Neural progenitor cell (in vitro differentiated cells): Measurements from ENCODE around the gene SH3GL3. TPM values are rescaled to one million over a fixed set of nuclear protein-coding genes. Genes with fewer than 3 reads are reported as not detected.
A peak's percentile ranks its signal among the peaks of the same experiment; 100 is the strongest.

Source experiments
- DNase-seq: peaks from one replicate; pipeline ENCODE4 v3.0.0-alpha.2; 2016; ENCODE audit warnings: low spot score
- H2AFZ ChIP-seq: fragments of 200-600 bp; sonication (generic); replicated peaks from 2 replicates; pipeline ENCODE4 v1.6.1; 2016; ENCODE audit warnings: antibody characterized with exemption
- H3F3A ChIP-seq: fragments of 200-600 bp; sonication (generic); 2 replicates; pipeline ENCODE4 v1.6.1; 2016; ENCODE audit warnings: antibody characterized with exemption, low read depth
- H3K27ac ChIP-seq: fragments of 200-600 bp; sonication (generic); 2 replicates; pipeline ENCODE4 v1.5.1; 2016; ENCODE audit warnings: mild to moderate bottlenecking
- H3K27me3 ChIP-seq: fragments of 200-600 bp; sonication (generic); 2 replicates; pipeline ENCODE4 v1.6.1; 2016; ENCODE audit warnings: mild to moderate bottlenecking, moderate library complexity
- H3K36me3 ChIP-seq: fragments of 200-600 bp; sonication (generic); 2 replicates; pipeline ENCODE4 v1.5.1; 2016
- H3K4me1 ChIP-seq: fragments of 200-600 bp; sonication (generic); 2 replicates; pipeline ENCODE4 v1.6.1; 2016; ENCODE audit warnings: mixed run types
- H3K4me2 ChIP-seq: fragments of 200-600 bp; sonication (generic); 2 replicates; pipeline ENCODE4 v1.6.1; 2016
- H3K4me3 ChIP-seq: fragments of 200-600 bp; sonication (generic); 2 replicates; pipeline ENCODE4 v1.5.1; 2016
- H3K79me2 ChIP-seq: fragments of 200-600 bp; sonication (generic); 2 replicates; pipeline ENCODE4 v1.6.1; 2016; ENCODE audit warnings: low read depth
- H3K9ac ChIP-seq: fragments of 200-600 bp; sonication (generic); 2 replicates; pipeline ENCODE4 v1.6.1; 2016
- H3K9me3 ChIP-seq: fragments of 200-600 bp; sonication (generic); 2 replicates; pipeline ENCODE4 v1.5.1; 2016; ENCODE audit warnings: low read depth
- H4K20me1 ChIP-seq: fragments of 200-600 bp; sonication (generic); 2 replicates; pipeline ENCODE4 v1.6.1; 2016; ENCODE audit warnings: low read depth
- H3K27ac Mint-ChIP-seq: 3 replicates; pipeline ENCODE4 v1.8.0; 2021; ENCODE audit warnings: mixed read lengths
- H3K27me3 Mint-ChIP-seq: 2 replicates; pipeline ENCODE4 v1.8.0; 2022; ENCODE audit warnings: low read depth, mild to moderate bottlenecking, inconsistent platforms, moderate library complexity, mixed read lengths; ENCODE audit not compliant: insufficient read depth
- H3K36me3 Mint-ChIP-seq: 3 replicates; pipeline ENCODE4 v1.8.0; 2021; ENCODE audit warnings: mixed read lengths
- H3K4me1 Mint-ChIP-seq: 3 replicates; pipeline ENCODE4 v1.8.0; 2021; ENCODE audit warnings: mixed read lengths
- H3K4me3 Mint-ChIP-seq: 3 replicates; pipeline ENCODE4 v1.8.0; 2021; ENCODE audit warnings: mild to moderate bottlenecking, moderate library complexity, mixed read lengths
- H3K9me3 Mint-ChIP-seq: 3 replicates; pipeline ENCODE4 v1.8.0; 2020; ENCODE audit warnings: mixed read lengths
- EZH2 ChIP-seq: fragments of 200-600 bp; sonication (generic); IDR thresholded peaks from 2 replicates; pipeline ENCODE4 v1.6.1; 2017; ENCODE audit warnings: antibody characterized with exemption, mild to moderate bottlenecking, moderate library complexity
- EZH2phosphoT487 ChIP-seq: fragments of 200-600 bp; sonication (generic); IDR thresholded peaks from 2 replicates; pipeline ENCODE4 v1.6.1; 2017; ENCODE audit warnings: antibody characterized with exemption
- total RNA-seq: library from RNA; depleted of rRNA; stranded (reverse); fragments of >200 nt; gene quantifications from 2 replicates; pipeline ENCODE4 v1.2.3, GENCODE V29; 2015; ENCODE audit warnings: low replicate concordance
- TF ChIP-seq, protein P1 (sequence below): fragments of 200-600 bp; sonication (generic); IDR thresholded peaks from 2 replicates; pipeline ENCODE4 v1.5.1; 2017; ENCODE audit warnings: antibody characterized with exemption, mild to moderate bottlenecking

Gene SH3GL3
- total RNA-seq, 1 donor from 2014 or later: 8.2 TPM

GRCh38 chr15:83547168-83547567 is 100.0 kb downstream of the SH3GL3 start:
- Histone ChIP-seq H3K27ac (no peak overlapping the region), H3K4me3 (no peak overlapping the region), H3F3A (no peaks in the 10 kb centered on the region), H3K27me3 (no peaks in the 10 kb centered on the region), H3K36me3 (no peaks in the 10 kb centered on the region), H4K20me1 (no peaks in the 10 kb centered on the region), H3K4me1 (no peaks in the 10 kb centered on the region), H2AFZ (peak overlapping the region; percentile 71), H3K4me2 (no peak overlapping the region), H3K9me3 (peaks cover 8% of the 10 kb centered on the region), H3K79me2 (no peaks in the 10 kb centered on the region), H3K9ac (no peak overlapping the region)
- no peaks in the 10 kb centered on the region for H3K4me1 Mint-ChIP-seq
- H3K4me3 Mint-ChIP-seq: no peak overlapping the region
- H3K36me3 Mint-ChIP-seq: no peaks in the 10 kb centered on the region
- DNase-seq: no peak
- H3K27ac Mint-ChIP-seq: no peak overlapping the region
- H3K27me3 Mint-ChIP-seq: peaks cover 2% of the 10 kb centered on the region
- H3K9me3 Mint-ChIP-seq: peaks cover 13% of the 10 kb centered on the region
- TF ChIP-seq EZH2phosphoT487 (no peak), EZH2 (no peak)
- TF ChIP-seq, protein P1, sequence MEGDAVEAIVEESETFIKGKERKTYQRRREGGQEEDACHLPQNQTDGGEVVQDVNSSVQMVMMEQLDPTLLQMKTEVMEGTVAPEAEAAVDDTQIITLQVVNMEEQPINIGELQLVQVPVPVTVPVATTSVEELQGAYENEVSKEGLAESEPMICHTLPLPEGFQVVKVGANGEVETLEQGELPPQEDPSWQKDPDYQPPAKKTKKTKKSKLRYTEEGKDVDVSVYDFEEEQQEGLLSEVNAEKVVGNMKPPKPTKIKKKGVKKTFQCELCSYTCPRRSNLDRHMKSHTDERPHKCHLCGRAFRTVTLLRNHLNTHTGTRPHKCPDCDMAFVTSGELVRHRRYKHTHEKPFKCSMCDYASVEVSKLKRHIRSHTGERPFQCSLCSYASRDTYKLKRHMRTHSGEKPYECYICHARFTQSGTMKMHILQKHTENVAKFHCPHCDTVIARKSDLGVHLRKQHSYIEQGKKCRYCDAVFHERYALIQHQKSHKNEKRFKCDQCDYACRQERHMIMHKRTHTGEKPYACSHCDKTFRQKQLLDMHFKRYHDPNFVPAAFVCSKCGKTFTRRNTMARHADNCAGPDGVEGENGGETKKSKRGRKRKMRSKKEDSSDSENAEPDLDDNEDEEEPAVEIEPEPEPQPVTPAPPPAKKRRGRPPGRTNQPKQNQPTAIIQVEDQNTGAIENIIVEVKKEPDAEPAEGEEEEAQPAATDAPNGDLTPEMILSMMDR: no peak

GRCh38 chr15:83549623-83550022 is 102.5 kb downstream of the SH3GL3 start:
- Histone ChIP-seq H3K27ac (no peak overlapping the region), H3K79me2 (no peaks in the 10 kb centered on the region), H3K9ac (no peak overlapping the region), H4K20me1 (no peaks in the 10 kb centered on the region), H3K36me3 (no peaks in the 10 kb centered on the region), H3K9me3 (no peaks in the 10 kb centered on the region), H3K4me2 (no peak overlapping the region), H3F3A (no peaks in the 10 kb centered on the region), H2AFZ (no peak overlapping the region), H3K4me3 (no peak overlapping the region), H3K27me3 (no peaks in the 10 kb centered on the region), H3K4me1 (no peaks in the 10 kb centered on the region)
- H3K27me3 Mint-ChIP-seq: peaks cover 2% of the 10 kb centered on the region
- H3K4me3 Mint-ChIP-seq: no peak overlapping the region
- no peaks in the 10 kb centered on the region for H3K4me1 Mint-ChIP-seq
- H3K27ac Mint-ChIP-seq: no peak overlapping the region
- no peaks in the 10 kb centered on the region for H3K9me3 Mint-ChIP-seq
- no peak for DNase-seq
- TF ChIP-seq EZH2: no peak
- TF ChIP-seq, protein P1: no peak
- TF ChIP-seq EZH2phosphoT487: no peak
- no peaks in the 10 kb centered on the region for H3K36me3 Mint-ChIP-seq

DNA sequence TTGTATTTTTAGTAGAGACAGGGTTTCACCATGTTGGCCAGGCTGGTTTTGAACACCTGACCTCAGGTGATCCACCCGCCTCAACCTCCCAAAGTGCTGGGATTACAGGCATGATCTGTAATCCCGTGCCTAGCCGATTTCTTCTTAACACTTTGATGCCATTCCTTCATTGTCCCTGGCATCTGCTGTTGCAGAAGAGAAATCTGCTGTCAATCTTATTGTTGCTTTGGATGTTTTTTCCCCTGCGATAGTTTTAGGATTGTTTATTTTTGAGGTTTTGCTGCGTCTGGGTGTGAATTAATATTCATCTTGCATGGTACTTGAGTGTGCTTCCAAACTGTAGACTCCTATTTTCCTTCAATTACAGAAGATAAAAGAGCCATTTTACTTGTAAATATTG is 107.4 kb downstream of the SH3GL3 start:
- no peaks in the 10 kb centered on the region for H3F3A ChIP-seq
- no peaks in the 10 kb centered on the region for H4K20me1 ChIP-seq
- no peak overlapping the region for H3K4me2 ChIP-seq
- H3K9ac ChIP-seq: no peak overlapping the region
- no peaks in the 10 kb centered on the region for H3K27me3 ChIP-seq
- H3K36me3 ChIP-seq: no peaks in the 10 kb centered on the region
- H3K9me3 Mint-ChIP-seq: no peaks in the 10 kb centered on the region
- no peak overlapping the region for H3K4me3 Mint-ChIP-seq
- H3K27ac ChIP-seq: no peak overlapping the region
- no peak overlapping the region for H2AFZ ChIP-seq
- H3K36me3 Mint-ChIP-seq: no peaks in the 10 kb centered on the region
- H3K4me1 ChIP-seq: no peaks in the 10 kb centered on the region
- H3K27me3 Mint-ChIP-seq: no peaks in the 10 kb centered on the region
- H3K9me3 ChIP-seq: no peaks in the 10 kb centered on the region
- no peak for DNase-seq
- TF ChIP-seq, protein P1: no peak
- no peak for TF ChIP-seq EZH2phosphoT487
- no peak overlapping the region for H3K27ac Mint-ChIP-seq
- H3K79me2 ChIP-seq: no peaks in the 10 kb centered on the region
- no peaks in the 10 kb centered on the region for H3K4me1 Mint-ChIP-seq
- H3K4me3 ChIP-seq: no peak overlapping the region
